ENCODE results near the gene DTNB.
A peak's percentile ranks its signal among the peaks of the same experiment; 100 is the strongest.
"Not testable (repeated sequence)": the region's sequence is repeated elsewhere in the genome, so short reads cannot be mapped to it uniquely, and the experiment has no call there.

Gene DTNB

GRCh38 chr2:25447018-25447417 lies 226.4 kb downstream of the DTNB start:
- DNase-seq, result no peak

DNA sequence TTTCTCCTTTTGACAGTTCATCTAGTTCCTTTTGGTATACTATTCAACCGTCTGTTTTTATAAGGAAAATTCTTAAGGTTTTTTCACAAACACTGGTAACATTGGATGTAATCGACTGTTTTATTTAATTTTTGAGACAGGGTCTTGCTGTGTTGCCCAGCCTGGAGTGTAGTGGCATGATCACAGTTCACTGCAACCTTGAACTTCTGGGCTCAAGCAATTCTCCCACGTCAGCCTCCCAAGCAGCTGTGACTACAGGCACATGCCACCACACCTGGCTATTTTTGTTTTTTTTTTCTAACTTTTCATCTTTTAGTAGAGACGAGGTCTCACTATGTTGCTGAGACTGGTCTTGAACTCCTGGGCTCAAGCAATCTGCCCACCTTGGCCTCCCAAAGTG lies 227.3 kb downstream of the DTNB start:
- DNase-seq, result no peak

GRCh38 chr2:25445464-25445863 lies 227.9 kb downstream of the DTNB start:
- DNase-seq, result no peak

- no peak for DNase-seq
Measured at GRCh38 chr2:25444608-25445270, 228.6 kb downstream of the DTNB start.

DNA sequence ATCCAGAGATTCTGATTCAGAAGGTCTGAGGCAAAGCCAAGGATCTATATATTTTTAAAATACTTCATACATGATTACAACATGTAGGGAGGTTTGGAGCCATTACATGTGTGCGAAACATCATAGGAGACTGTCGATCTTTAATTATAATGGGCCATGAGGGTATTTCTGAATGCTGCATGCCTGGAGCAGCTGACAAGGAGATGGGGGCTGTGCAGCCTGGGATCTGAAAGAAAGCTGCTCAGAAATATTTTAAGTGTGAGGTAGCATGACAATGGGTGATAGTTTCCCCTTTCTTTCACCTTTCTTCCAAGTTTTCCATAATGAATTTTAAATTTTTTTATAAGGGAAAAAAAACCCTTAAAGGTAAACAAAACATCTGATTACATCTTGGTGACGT lies 229.6 kb downstream of the DTNB start:
- no peak for DNase-seq

DNA sequence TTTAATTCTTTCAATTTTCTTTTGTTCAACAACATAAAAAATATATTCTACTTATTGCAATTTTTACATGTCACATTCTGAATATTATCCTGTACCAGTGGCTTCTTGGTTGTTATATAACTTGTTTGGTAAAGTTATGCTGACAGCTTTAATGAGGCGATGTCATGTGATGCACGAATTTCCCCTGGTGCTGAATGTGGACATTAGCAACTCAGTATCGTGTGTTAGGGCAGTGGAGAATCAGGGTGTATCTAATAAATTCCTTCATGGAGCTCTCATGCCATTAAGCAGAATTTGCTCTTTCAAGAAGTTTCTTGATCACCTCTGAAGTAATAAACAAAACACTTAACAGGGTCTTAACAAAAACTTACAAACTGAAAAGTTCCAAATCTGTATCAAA lies 232.0 kb downstream of the DTNB start:
- no peak for DNase-seq

- DNase-seq, result no peak
Measured at GRCh38 chr2:25438793-25439192, 234.6 kb downstream of the DTNB start.

GRCh38 chr2:25437881-25438662 lies 235.3 kb downstream of the DTNB start:
- no peak for DNase-seq

GRCh38 chr2:25435421-25435820 lies 238.0 kb downstream of the DTNB start:
- no peak for DNase-seq

DNA sequence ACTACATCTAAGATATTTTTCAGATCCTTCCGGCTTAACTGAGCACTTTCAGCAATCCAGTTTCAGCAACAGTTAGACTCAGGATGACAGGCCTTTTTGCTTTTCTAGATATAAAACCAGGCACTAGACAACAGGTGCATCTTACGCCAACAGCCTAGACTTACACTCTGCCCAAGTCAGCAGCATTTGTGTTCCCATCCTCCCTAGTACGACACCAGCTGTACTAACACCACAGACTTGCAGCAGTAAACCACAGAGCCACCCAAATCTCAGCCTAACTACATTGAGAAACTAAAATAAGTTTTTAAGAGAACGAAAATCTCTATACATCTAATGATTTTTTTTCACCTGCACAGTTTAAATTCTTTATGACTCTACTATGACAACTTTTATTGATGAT lies 241.8 kb downstream of the DTNB start:
- no peak for DNase-seq

- peak in 1 of 5 donors; percentile 17 for DNase-seq
Measured at GRCh38 chr2:25430556-25430955, 242.8 kb downstream of the DTNB start.

- no peak for DNase-seq
Measured at GRCh38 chr2:25426326-25426725, 247.1 kb downstream of the DTNB start.

- no peak for DNase-seq
Measured at GRCh38 chr2:25424426-25425028, 248.8 kb downstream of the DTNB start.

GRCh38 chr2:25421820-25422411 lies 251.5 kb downstream of the DTNB start:
- DNase-seq, result no peak

DNA sequence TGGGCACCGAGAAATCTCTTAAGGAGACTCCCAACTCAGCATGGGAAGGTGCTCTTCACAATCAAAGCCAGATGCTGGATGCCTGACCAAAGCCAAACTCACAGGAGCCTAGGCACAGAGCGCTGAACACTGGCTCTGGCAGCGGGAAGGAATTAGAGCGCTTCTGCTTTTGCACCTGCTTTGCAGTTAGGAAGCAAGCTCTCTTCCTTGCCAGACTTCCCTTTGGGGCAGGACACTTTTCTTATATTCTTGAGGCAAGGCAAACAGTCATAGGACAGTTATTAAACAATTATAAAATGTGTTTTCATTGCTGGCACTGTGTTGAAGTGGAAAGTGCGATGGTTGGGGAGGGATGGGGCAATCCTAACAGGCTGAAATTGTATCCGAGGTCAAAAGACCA lies 252.1 kb downstream of the DTNB start:
- no peak for DNase-seq

- no peak for DNase-seq
Measured at GRCh38 chr2:25420820-25421237, 252.5 kb downstream of the DTNB start.

DNA sequence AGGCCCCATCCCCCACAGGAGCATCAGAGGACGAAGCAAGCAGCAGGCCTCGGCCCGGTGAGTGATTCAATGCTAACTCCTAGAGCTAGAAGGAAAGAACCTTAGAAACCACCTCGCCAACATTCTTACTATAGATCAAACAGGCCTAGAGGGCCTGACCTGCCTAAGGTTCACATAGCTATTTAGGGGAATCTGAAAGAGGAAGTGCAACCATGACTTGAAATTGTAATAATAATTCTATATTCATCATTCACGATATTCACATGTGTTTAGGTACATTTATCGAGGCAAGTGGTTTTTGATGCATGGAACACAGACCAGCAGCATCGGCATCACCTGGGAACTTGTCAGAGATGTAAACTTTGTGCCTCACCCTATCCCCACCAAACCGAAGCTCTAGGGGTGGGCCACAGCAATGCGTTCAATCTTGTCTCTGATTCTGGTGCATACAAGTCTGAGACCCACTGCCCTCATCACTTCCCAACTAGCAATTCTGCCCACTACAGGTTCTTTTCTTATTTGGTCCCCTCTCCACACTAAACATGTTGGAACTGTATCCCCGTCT lies 253.6 kb downstream of the DTNB start:
- DNase-seq, result no peak

GRCh38 chr2:25418944-25419677 lies 254.3 kb downstream of the DTNB start:
- no peak for DNase-seq

- DNase-seq, result no peak
Measured at GRCh38 chr2:25417715-25418369, 255.5 kb downstream of the DTNB start.

- no peak for DNase-seq
Measured at GRCh38 chr2:25416674-25417073, 256.7 kb downstream of the DTNB start.

DNA sequence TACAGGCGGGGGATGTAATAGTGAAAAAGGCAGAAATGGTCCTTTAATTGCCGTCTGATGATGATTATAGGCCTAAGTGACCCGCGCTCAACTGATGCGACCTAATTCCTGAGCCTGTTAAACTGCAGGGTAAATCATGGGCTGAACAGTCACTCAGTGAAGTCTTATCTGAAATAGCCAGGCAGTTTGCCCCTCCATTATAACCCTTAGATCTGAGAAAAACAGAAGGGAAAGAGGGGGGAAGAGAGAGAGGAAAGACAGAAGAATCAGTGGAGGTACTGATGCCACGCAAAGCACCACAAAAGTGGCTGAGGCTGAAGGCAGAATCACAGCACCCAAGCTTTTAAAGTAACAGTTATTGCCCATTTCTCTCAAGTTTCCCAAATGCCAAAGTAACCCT lies 258.6 kb downstream of the DTNB start:
- DNase-seq, result no peak

DNA sequence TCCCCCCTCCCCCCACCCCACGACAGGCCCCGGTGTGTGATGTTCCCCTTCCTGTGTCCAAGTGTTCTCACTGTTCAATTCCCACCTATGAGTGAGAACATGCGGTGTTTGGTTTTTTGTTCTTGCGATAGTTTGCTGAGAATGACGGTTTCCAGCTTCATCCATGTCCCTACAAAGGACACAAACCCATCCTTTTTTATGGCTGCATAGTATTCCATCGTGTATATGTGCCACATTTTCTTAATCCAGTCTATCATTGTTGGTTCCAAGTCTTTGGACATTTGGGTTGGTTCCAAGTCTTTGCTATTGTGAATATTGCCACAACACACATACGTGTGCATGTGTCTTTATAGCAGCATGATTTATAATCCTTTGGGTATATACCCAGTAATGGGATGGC lies 260.0 kb downstream of the DTNB start:
- DNase-seq, result not testable (repeated sequence)

Measured in T-helper 1 cell (primary cell).